Skin epidermis (tissue), 12 donors: ENCODE measurements around the gene ACOXL.
"Not testable (repeated sequence)": the region's sequence is repeated elsewhere in the genome, so short reads cannot be mapped to it uniquely, and the experiment has no call there.

Source experiments
- H3K27ac ChIP-seq, 21 experiments: fragments of 200-600 bp; sonication (generic) in 11 of 21; one replicate each; pipeline ENCODE4 v1.5.0; 2020; ENCODE audit warnings: mild to moderate bottlenecking in 3 of 21, inconsistent platforms in 2 of 21, moderate library complexity in 2 of 21
- H3K4me3 ChIP-seq, 7 experiments: fragments of 200-600 bp; sonication (generic) in 2 of 7; one replicate each; pipeline ENCODE4 v1.5.0; 2020; ENCODE audit warnings: inconsistent platforms in 2 of 7, mild to moderate bottlenecking in 2 of 7, moderate library complexity in 1 of 7

ACOXL gene

GRCh38 chr2:110941226-110941625 lies 208.9 kb downstream of the ACOXL start:
- Histone ChIP-seq H3K4me3 (no peak overlapping the region), H3K27ac (no peak overlapping the region)

- H3K4me3 ChIP-seq: no peak overlapping the region
- H3K27ac ChIP-seq: no peak overlapping the region
Measured at GRCh38 chr2:110943070-110943634, 210.8 kb downstream of the ACOXL start.

GRCh38 chr2:110946902-110947301 lies 214.5 kb downstream of the ACOXL start:
- H3K4me3 ChIP-seq: no peak overlapping the region

GRCh38 chr2:110948027-110948674 lies 215.8 kb downstream of the ACOXL start:
- no peak overlapping the region for H3K27ac ChIP-seq
- H3K4me3 ChIP-seq: no peak overlapping the region

More at GRCh38 chr2:110946902-110947301, 214.5 kb downstream of the ACOXL start:
- no peak overlapping the region for H3K27ac ChIP-seq

- no peak overlapping the region for H3K4me3 ChIP-seq
- no peak overlapping the region for H3K27ac ChIP-seq
Measured at GRCh38 chr2:110950281-110950680, 217.9 kb downstream of the ACOXL start.

- H3K4me3 ChIP-seq: no peak overlapping the region
- H3K27ac ChIP-seq: no peak overlapping the region
Measured at GRCh38 chr2:110955045-110955444, 222.7 kb downstream of the ACOXL start.

- H3K27ac ChIP-seq: no peak overlapping the region
- H3K4me3 ChIP-seq: no peak overlapping the region
Measured at GRCh38 chr2:110955556-110955955, 223.2 kb downstream of the ACOXL start.

- Histone ChIP-seq H3K27ac (no peak overlapping the region), H3K4me3 (no peak overlapping the region)
Measured at GRCh38 chr2:110957293-110957692, 224.9 kb downstream of the ACOXL start.

GRCh38 chr2:110958346-110959119 lies 226.2 kb downstream of the ACOXL start:
- Histone ChIP-seq H3K4me3 (no peak overlapping the region), H3K27ac (no peak overlapping the region)

- H3K4me3 ChIP-seq: no peak overlapping the region
- H3K27ac ChIP-seq: no peak overlapping the region
Measured at GRCh38 chr2:110959198-110959597, 226.8 kb downstream of the ACOXL start.

GRCh38 chr2:110960281-110960680 lies 227.9 kb downstream of the ACOXL start:
- H3K4me3 ChIP-seq: no peak overlapping the region
- no peak overlapping the region for H3K27ac ChIP-seq

GRCh38 chr2:110960954-110961353 lies 228.6 kb downstream of the ACOXL start:
- Histone ChIP-seq H3K4me3 (no peak overlapping the region), H3K27ac (no peak overlapping the region)

- H3K4me3 ChIP-seq, H3K27ac ChIP-seq: not testable (repeated sequence)
Measured at GRCh38 chr2:110961643-110962042, 229.3 kb downstream of the ACOXL start.

GRCh38 chr2:110969696-110970095 lies 237.3 kb downstream of the ACOXL start:
- Histone ChIP-seq H3K27ac (no peak overlapping the region), H3K4me3 (no peak overlapping the region)

GRCh38 chr2:110970201-110970600 lies 237.8 kb downstream of the ACOXL start:
- Histone ChIP-seq H3K27ac (no peak overlapping the region), H3K4me3 (no peak overlapping the region)

- no peak overlapping the region for H3K27ac ChIP-seq
- no peak overlapping the region for H3K4me3 ChIP-seq
Measured at GRCh38 chr2:110971811-110972210, 239.4 kb downstream of the ACOXL start.

- H3K27ac ChIP-seq: no peak overlapping the region
- no peak overlapping the region for H3K4me3 ChIP-seq
Measured at GRCh38 chr2:110973262-110973661, 240.9 kb downstream of the ACOXL start.

- H3K27ac ChIP-seq: no peak overlapping the region
- no peak overlapping the region for H3K4me3 ChIP-seq
Measured at GRCh38 chr2:110977403-110977802, 245.0 kb downstream of the ACOXL start.

GRCh38 chr2:110978148-110978547 lies 245.8 kb downstream of the ACOXL start:
- Histone ChIP-seq H3K4me3 (no peak overlapping the region), H3K27ac (no peak overlapping the region)

GRCh38 chr2:110978756-110979470 lies 246.5 kb downstream of the ACOXL start:
- H3K27ac ChIP-seq: no peak overlapping the region
- H3K4me3 ChIP-seq: no peak overlapping the region
